ENCODE results near the gene MEF2A. TPM values are rescaled to one million over a fixed set of nuclear protein-coding genes. Genes with fewer than 3 reads are reported as not detected.

The MEF2A gene
- polyA plus RNA-seq, 3 donors, result 20.3 to 61.8 (median 33.5) TPM

GRCh38 chr15:99537344-99537743 lies 28.4 kb upstream of the MEF2A start:
- intact Hi-C loops (cut with micrococcal nuclease), result no loop called here
- no peak for DNase-seq
- no peak overlapping the region for H3K27ac Mint-ChIP-seq
- H3K4me2 ChIP-seq (replicated peaks; ENCODE audit: extremely low read depth, low read length, poor library complexity, severe bottlenecking), result no peak overlapping the region
- 100% methylated on average over 2 of the region's 4 CpGs for WGBS (ENCODE audit: insufficient coverage)
- H3K9me3 ChIP-seq (replicated peaks in 1 of 2; ENCODE audit: control insufficient read depth in 1 of 2, insufficient read depth in 1 of 2, low read length in 2 of 2), result peaks cover 0 to under 1% of the 10 kb centered on the region in 2 donors
- H4K20me1 ChIP-seq (ENCODE audit: insufficient read depth, low read length), result no peaks in the 10 kb centered on the region
- H3K9ac ChIP-seq (ENCODE audit: insufficient read depth, low read length, poor library complexity, severe bottlenecking), result no peak overlapping the region
- H3K36me3 ChIP-seq (replicated peaks in 1 of 2; ENCODE audit: control insufficient read depth in 1 of 2, insufficient read depth in 2 of 2, low read length in 2 of 2), result no peaks in the 10 kb centered on the region
- no peaks in the 10 kb centered on the region for H3K27me3 ChIP-seq (ENCODE audit: control insufficient read depth in 2 of 2, insufficient read depth in 2 of 2, low read length in 2 of 2)
- TF ChIP-seq CTCF (IDR thresholded peaks at IDR 0.05), result no peak
- no peaks in the 10 kb centered on the region for H3K4me1 ChIP-seq (ENCODE audit: control insufficient read depth in 1 of 2, insufficient read depth in 2 of 2, low read length in 2 of 2)
- no peak overlapping the region for H2AFZ ChIP-seq (ENCODE audit: insufficient read depth, low read depth, low read length, poor library complexity, severe bottlenecking)
- peaks cover 0 to 2% (median 0%) of the 10 kb centered on the region in 3 donors for H3K27me3 Mint-ChIP-seq (ENCODE audit: low read depth in 3 of 3)
- no peaks in the 10 kb centered on the region for H3K79me2 ChIP-seq (ENCODE audit: insufficient read depth, low read length)
- H3K27ac ChIP-seq (ENCODE audit: low read depth in 1 of 2, low read length in 2 of 2), result no peak overlapping the region
- H3K4me1 Mint-ChIP-seq, result no peaks in the 10 kb centered on the region
- no peaks in the 10 kb centered on the region for H3K36me3 Mint-ChIP-seq
- peaks cover 0 to 6% (median 1%) of the 10 kb centered on the region in 7 donors for H3K9me3 Mint-ChIP-seq
- H3K4me3 Mint-ChIP-seq, result no peak overlapping the region
- H3K4me3 ChIP-seq (replicated peaks in 1 of 3; ENCODE audit: low read depth in 2 of 3, low read length in 3 of 3), result no peak overlapping the region

- Mint-ChIP-seq H3K9me3 (peaks cover 0 to 1% (median 0%) of the 10 kb centered on the region in 7 donors), H3K27me3 (ENCODE audit: low read depth in 3 of 3) (peaks cover 0 to 2% (median 0%) of the 10 kb centered on the region in 3 donors), H3K27ac (no peak overlapping the region), H3K36me3 (no peaks in the 10 kb centered on the region), H3K4me1 (no peaks in the 10 kb centered on the region), H3K4me3 (no peak overlapping the region)
- H3K4me1 ChIP-seq (ENCODE audit: control insufficient read depth in 1 of 2, insufficient read depth in 2 of 2, low read length in 2 of 2), result no peaks in the 10 kb centered on the region
- no peaks in the 10 kb centered on the region for H3K9me3 ChIP-seq (replicated peaks in 1 of 2; ENCODE audit: control insufficient read depth in 1 of 2, insufficient read depth in 1 of 2, low read length in 2 of 2)
- no peak overlapping the region for H3K4me2 ChIP-seq (replicated peaks; ENCODE audit: extremely low read depth, low read length, poor library complexity, severe bottlenecking)
- H3K79me2 ChIP-seq (ENCODE audit: insufficient read depth, low read length), result no peaks in the 10 kb centered on the region
- no peak for TF ChIP-seq CTCF (IDR thresholded peaks at IDR 0.05)
- H3K36me3 ChIP-seq (replicated peaks in 1 of 2; ENCODE audit: control insufficient read depth in 1 of 2, insufficient read depth in 2 of 2, low read length in 2 of 2), result no peaks in the 10 kb centered on the region
- no peak overlapping the region for H3K27ac ChIP-seq (ENCODE audit: low read depth in 1 of 2, low read length in 2 of 2)
- no peak overlapping the region for H3K9ac ChIP-seq (ENCODE audit: insufficient read depth, low read length, poor library complexity, severe bottlenecking)
- no CpG with 5 or more reads among the region's 1 CpG for WGBS (ENCODE audit: insufficient coverage)
- H4K20me1 ChIP-seq (ENCODE audit: insufficient read depth, low read length), result no peaks in the 10 kb centered on the region
- H2AFZ ChIP-seq (ENCODE audit: insufficient read depth, low read depth, low read length, poor library complexity, severe bottlenecking), result no peak overlapping the region
- H3K4me3 ChIP-seq (replicated peaks in 1 of 3; ENCODE audit: low read depth in 2 of 3, low read length in 3 of 3), result no peak overlapping the region
- intact Hi-C loops (cut with micrococcal nuclease), result no loop called here
- DNase-seq, result no peak
- H3K27me3 ChIP-seq (ENCODE audit: control insufficient read depth in 2 of 2, insufficient read depth in 2 of 2, low read length in 2 of 2), result no peaks in the 10 kb centered on the region
Measured at GRCh38 chr15:99538261-99538660, 27.5 kb upstream of the MEF2A start.
